Measurements from ENCODE around the gene ASPDH. TPM values are rescaled to one million over a fixed set of nuclear protein-coding genes. Genes with fewer than 3 reads are reported as not detected.
"Not testable (repeated sequence)": the region's sequence is repeated elsewhere in the genome, so short reads cannot be mapped to it uniquely, and the experiment has no call there.

Gene ASPDH
- total and polyA plus RNA-seq, 2 donors (not counting 1 experiment from before 2014, with no cell fraction given): not detected

GRCh38 chr19:50532952-50533351, 19.2 kb upstream of the ASPDH start:
- Mint-ChIP-seq H3K27me3 (peaks cover 26% of the 10 kb centered on the region), H3K9me3 (ENCODE audit: insufficient read depth) (peaks cover 11% of the 10 kb centered on the region), H3K27ac (no peak overlapping the region), H3K4me1 (no peaks in the 10 kb centered on the region), H3K4me3 (no peak overlapping the region)
- Histone ChIP-seq H3K27ac (ENCODE audit: low read length in 2 of 2) (no peak overlapping the region), H3K36me3 (replicated peaks in 1 of 2; ENCODE audit: control extremely low read depth in 1 of 2, control insufficient read depth in 1 of 2, extremely low read depth in 1 of 2, insufficient read depth in 2 of 2, low read length in 1 of 2) (no peaks in the 10 kb centered on the region), H3K27me3 (replicated peaks in 1 of 4; ENCODE audit: control extremely low read depth in 1 of 4, control insufficient read depth in 3 of 4, insufficient read depth in 4 of 4, low read length in 3 of 4) (peaks cover 0 to 10% (median 2%) of the 10 kb centered on the region in 4 experiments), H4K20me1 (ENCODE audit: control insufficient read depth, insufficient read depth, low read length, poor library complexity, severe bottlenecking) (no peaks in the 10 kb centered on the region), H3K9ac (ENCODE audit: low read length) (no peak overlapping the region), H3K4me2 (replicated peaks; ENCODE audit: low read depth, low read length, poor library complexity, severe bottlenecking) (no peak overlapping the region), H3K79me2 (ENCODE audit: control insufficient read depth, insufficient read depth, low read length) (no peaks in the 10 kb centered on the region), H3K4me1 (ENCODE audit: control insufficient read depth in 2 of 2, insufficient read depth in 2 of 2, low read length in 2 of 2) (no peaks in the 10 kb centered on the region), H2AFZ (ENCODE audit: insufficient read depth, low read depth, low read length, poor library complexity, severe bottlenecking) (no peak overlapping the region), H3K9me3 (ENCODE audit: control extremely low read depth in 1 of 3, control insufficient read depth in 2 of 3, insufficient read depth in 1 of 3, low read length in 2 of 3) (peaks cover 0 to 21% (median 12%) of the 10 kb centered on the region in 3 donors), H3K4me3 (ENCODE audit: control extremely low read depth in 1 of 5, extremely low read depth in 1 of 5, insufficient read depth in 1 of 5, low read depth in 2 of 5, low read length in 4 of 5) (no peak overlapping the region)
- DNase-seq (no peak), ATAC-seq (ENCODE audit: low read depth) (no peak)
- no peak for TF ChIP-seq EZH2 (IDR thresholded peaks at IDR 0.05; ENCODE audit: borderline replicate concordance, insufficient read depth, low read depth, low read length, poor library complexity, severe bottlenecking)
- TF ChIP-seq, protein P1, sequence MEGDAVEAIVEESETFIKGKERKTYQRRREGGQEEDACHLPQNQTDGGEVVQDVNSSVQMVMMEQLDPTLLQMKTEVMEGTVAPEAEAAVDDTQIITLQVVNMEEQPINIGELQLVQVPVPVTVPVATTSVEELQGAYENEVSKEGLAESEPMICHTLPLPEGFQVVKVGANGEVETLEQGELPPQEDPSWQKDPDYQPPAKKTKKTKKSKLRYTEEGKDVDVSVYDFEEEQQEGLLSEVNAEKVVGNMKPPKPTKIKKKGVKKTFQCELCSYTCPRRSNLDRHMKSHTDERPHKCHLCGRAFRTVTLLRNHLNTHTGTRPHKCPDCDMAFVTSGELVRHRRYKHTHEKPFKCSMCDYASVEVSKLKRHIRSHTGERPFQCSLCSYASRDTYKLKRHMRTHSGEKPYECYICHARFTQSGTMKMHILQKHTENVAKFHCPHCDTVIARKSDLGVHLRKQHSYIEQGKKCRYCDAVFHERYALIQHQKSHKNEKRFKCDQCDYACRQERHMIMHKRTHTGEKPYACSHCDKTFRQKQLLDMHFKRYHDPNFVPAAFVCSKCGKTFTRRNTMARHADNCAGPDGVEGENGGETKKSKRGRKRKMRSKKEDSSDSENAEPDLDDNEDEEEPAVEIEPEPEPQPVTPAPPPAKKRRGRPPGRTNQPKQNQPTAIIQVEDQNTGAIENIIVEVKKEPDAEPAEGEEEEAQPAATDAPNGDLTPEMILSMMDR (IDR thresholded peaks at IDR 0.05): no peak
- 90% methylated on average over 1 of the region's 4 CpGs for WGBS (ENCODE audit: insufficient coverage)
- CTCF ChIA-PET: no interaction called here
- intact Hi-C loops (cut with micrococcal nuclease): no loop called here
- POLR2A ChIA-PET: no interaction called here

GRCh38 chr19:50531171-50531612, 17.5 kb upstream of the ASPDH start:
- H3K79me2 ChIP-seq (ENCODE audit: control insufficient read depth, insufficient read depth, low read length): no peaks in the 10 kb centered on the region
- 75% methylated on average over 14 of the region's 14 CpGs for WGBS (ENCODE audit: insufficient coverage)
- intact Hi-C loops (cut with micrococcal nuclease): no loop called here
- Mint-ChIP-seq H3K4me3 (no peak overlapping the region), H3K27me3 (peaks cover 21% of the 10 kb centered on the region), H3K9me3 (ENCODE audit: insufficient read depth) (peaks cover 11% of the 10 kb centered on the region), H3K27ac (no peak overlapping the region), H3K4me1 (no peaks in the 10 kb centered on the region)
- no peaks in the 10 kb centered on the region for H3K36me3 ChIP-seq (replicated peaks in 1 of 2; ENCODE audit: control extremely low read depth in 1 of 2, control insufficient read depth in 1 of 2, extremely low read depth in 1 of 2, insufficient read depth in 2 of 2, low read length in 1 of 2)
- H3K4me3 ChIP-seq (ENCODE audit: control extremely low read depth in 1 of 5, extremely low read depth in 1 of 5, insufficient read depth in 1 of 5, low read depth in 2 of 5, low read length in 4 of 5): no peak overlapping the region
- TF ChIP-seq EZH2 (IDR thresholded peaks at IDR 0.05; ENCODE audit: borderline replicate concordance, insufficient read depth, low read depth, low read length, poor library complexity, severe bottlenecking): no peak
- TF ChIP-seq, protein P1 (IDR thresholded peaks at IDR 0.05): no peak
- peaks cover 0 to 5% (median 2%) of the 10 kb centered on the region in 4 experiments for H3K27me3 ChIP-seq (replicated peaks in 1 of 4; ENCODE audit: control extremely low read depth in 1 of 4, control insufficient read depth in 3 of 4, insufficient read depth in 4 of 4, low read length in 3 of 4)
- H3K9me3 ChIP-seq (ENCODE audit: control extremely low read depth in 1 of 3, control insufficient read depth in 2 of 3, insufficient read depth in 1 of 3, low read length in 2 of 3): peaks cover 0 to 21% (median 12%) of the 10 kb centered on the region in 3 donors
- no peak overlapping the region for H2AFZ ChIP-seq (ENCODE audit: insufficient read depth, low read depth, low read length, poor library complexity, severe bottlenecking)
- no peak for ATAC-seq (ENCODE audit: low read depth)
- POLR2A ChIA-PET: no interaction called here
- no peak overlapping the region for H3K27ac ChIP-seq (ENCODE audit: low read length in 2 of 2)
- DNase-seq: no peak
- CTCF ChIA-PET: no interaction called here
- H3K9ac ChIP-seq (ENCODE audit: low read length): no peak overlapping the region
- H3K4me1 ChIP-seq (ENCODE audit: control insufficient read depth in 2 of 2, insufficient read depth in 2 of 2, low read length in 2 of 2): no peaks in the 10 kb centered on the region
- H4K20me1 ChIP-seq (ENCODE audit: control insufficient read depth, insufficient read depth, low read length, poor library complexity, severe bottlenecking): no peaks in the 10 kb centered on the region
- no peak overlapping the region for H3K4me2 ChIP-seq (replicated peaks; ENCODE audit: low read depth, low read length, poor library complexity, severe bottlenecking)

DNA sequence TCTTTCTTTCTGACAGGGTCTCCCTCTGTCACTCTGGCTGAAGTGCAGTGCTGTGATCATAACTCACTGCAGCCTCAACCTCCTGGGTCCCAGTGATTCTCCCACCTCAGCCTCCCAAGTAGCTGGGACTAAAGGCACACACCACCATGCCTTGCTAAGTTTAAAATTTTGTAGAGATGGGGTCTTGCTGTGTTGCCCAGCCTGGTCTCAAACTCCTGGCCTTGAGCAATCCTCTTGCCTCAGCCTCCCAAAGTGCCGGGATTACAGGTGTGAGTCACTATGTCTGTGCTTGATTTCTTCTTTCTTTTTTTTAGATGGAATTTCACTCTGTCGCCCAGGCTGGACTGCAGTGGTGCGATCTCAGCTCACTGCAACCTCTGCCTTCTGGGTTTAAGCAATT, 14.3 kb upstream of the ASPDH start:
- POLR2A ChIA-PET, H3K4me3 Mint-ChIP-seq: not testable (repeated sequence)
- peaks cover 0 to 13% (median 6%) of the 10 kb centered on the region in 3 donors for H3K9me3 ChIP-seq (ENCODE audit: control extremely low read depth in 1 of 3, control insufficient read depth in 2 of 3, insufficient read depth in 1 of 3, low read length in 2 of 3)

More for the DNA sequence above, 14.3 kb upstream of the ASPDH start:
- H3K79me2 ChIP-seq (ENCODE audit: control insufficient read depth, insufficient read depth, low read length); H3K4me1 Mint-ChIP-seq; H3K4me3 ChIP-seq (ENCODE audit: control extremely low read depth in 1 of 5, extremely low read depth in 1 of 5, insufficient read depth in 1 of 5, low read depth in 2 of 5, low read length in 4 of 5); DNase-seq; H3K4me2 ChIP-seq (replicated peaks; ENCODE audit: low read depth, low read length, poor library complexity, severe bottlenecking); H3K4me1 ChIP-seq (ENCODE audit: control insufficient read depth in 2 of 2, insufficient read depth in 2 of 2, low read length in 2 of 2); H3K9ac ChIP-seq (ENCODE audit: low read length); H3K27me3 ChIP-seq (replicated peaks in 1 of 4; ENCODE audit: control extremely low read depth in 1 of 4, control insufficient read depth in 3 of 4, insufficient read depth in 4 of 4, low read length in 3 of 4); H3K27ac Mint-ChIP-seq; H3K36me3 ChIP-seq (replicated peaks in 1 of 2; ENCODE audit: control extremely low read depth in 1 of 2, control insufficient read depth in 1 of 2, extremely low read depth in 1 of 2, insufficient read depth in 2 of 2, low read length in 1 of 2); H4K20me1 ChIP-seq (ENCODE audit: control insufficient read depth, insufficient read depth, low read length, poor library complexity, severe bottlenecking); H3K9me3 Mint-ChIP-seq (ENCODE audit: insufficient read depth); CTCF ChIA-PET; ATAC-seq (ENCODE audit: low read depth); H2AFZ ChIP-seq (ENCODE audit: insufficient read depth, low read depth, low read length, poor library complexity, severe bottlenecking); intact Hi-C loops (cut with micrococcal nuclease); H3K27ac ChIP-seq (ENCODE audit: low read length in 2 of 2): not testable (repeated sequence)
- H3K27me3 Mint-ChIP-seq: peaks cover 16% of the 10 kb centered on the region
- WGBS (ENCODE audit: insufficient coverage): 100% methylated on average over 3 of the region's 3 CpGs
